ENCODE measurements around the gene PPL. TPM values are rescaled to one million over a fixed set of nuclear protein-coding genes. Genes with fewer than 3 reads are reported as not detected.

Gene PPL
- total and polyA plus RNA-seq, 4 donors: 19.9 to 89.0 (median 52.8) TPM

- 78% methylated on average over 12 of the region's 12 CpGs for WGBS, 2 donors
- Histone ChIP-seq H3K9me3 (ENCODE audit: control insufficient read depth in 4 of 4, insufficient read depth in 3 of 4, low read length in 3 of 4) (peaks cover 0 to 2% (median 0%) of the 10 kb centered on the region in 4 donors), H3K9ac (ENCODE audit: insufficient read depth in 1 of 2, low read length in 2 of 2) (no peak overlapping the region), H3K27me3 (ENCODE audit: control insufficient read depth in 3 of 3, insufficient read depth in 3 of 3, low read length in 2 of 3) (no peaks in the 10 kb centered on the region), H3K4me1 (ENCODE audit: control insufficient read depth in 5 of 5, insufficient read depth in 5 of 5, low read length in 5 of 5) (peaks cover 0 to 20% (median 5%) of the 10 kb centered on the region in 5 donors), H3K27ac (ENCODE audit: low read depth in 1 of 2, low read length in 1 of 2) (no peak overlapping the region), H3K36me3 (ENCODE audit: control insufficient read depth in 4 of 4, insufficient read depth in 4 of 4, low read length in 4 of 4) (peaks cover 0 to 50% (median 0%) of the 10 kb centered on the region in 4 donors), H3K4me3 (no peak overlapping the region)
- TF ChIP-seq, protein P1, sequence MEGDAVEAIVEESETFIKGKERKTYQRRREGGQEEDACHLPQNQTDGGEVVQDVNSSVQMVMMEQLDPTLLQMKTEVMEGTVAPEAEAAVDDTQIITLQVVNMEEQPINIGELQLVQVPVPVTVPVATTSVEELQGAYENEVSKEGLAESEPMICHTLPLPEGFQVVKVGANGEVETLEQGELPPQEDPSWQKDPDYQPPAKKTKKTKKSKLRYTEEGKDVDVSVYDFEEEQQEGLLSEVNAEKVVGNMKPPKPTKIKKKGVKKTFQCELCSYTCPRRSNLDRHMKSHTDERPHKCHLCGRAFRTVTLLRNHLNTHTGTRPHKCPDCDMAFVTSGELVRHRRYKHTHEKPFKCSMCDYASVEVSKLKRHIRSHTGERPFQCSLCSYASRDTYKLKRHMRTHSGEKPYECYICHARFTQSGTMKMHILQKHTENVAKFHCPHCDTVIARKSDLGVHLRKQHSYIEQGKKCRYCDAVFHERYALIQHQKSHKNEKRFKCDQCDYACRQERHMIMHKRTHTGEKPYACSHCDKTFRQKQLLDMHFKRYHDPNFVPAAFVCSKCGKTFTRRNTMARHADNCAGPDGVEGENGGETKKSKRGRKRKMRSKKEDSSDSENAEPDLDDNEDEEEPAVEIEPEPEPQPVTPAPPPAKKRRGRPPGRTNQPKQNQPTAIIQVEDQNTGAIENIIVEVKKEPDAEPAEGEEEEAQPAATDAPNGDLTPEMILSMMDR (IDR thresholded peaks at IDR 0.05; ENCODE audit: control extremely low read depth, extremely low read depth): no peak
- no peak for DNase-seq
- ATAC-seq (ENCODE audit: insufficient read depth, low FRiP score): no peak
Observed at GRCh38 chr16:4891886-4892216, 45.1 kb downstream of the PPL start.

DNA sequence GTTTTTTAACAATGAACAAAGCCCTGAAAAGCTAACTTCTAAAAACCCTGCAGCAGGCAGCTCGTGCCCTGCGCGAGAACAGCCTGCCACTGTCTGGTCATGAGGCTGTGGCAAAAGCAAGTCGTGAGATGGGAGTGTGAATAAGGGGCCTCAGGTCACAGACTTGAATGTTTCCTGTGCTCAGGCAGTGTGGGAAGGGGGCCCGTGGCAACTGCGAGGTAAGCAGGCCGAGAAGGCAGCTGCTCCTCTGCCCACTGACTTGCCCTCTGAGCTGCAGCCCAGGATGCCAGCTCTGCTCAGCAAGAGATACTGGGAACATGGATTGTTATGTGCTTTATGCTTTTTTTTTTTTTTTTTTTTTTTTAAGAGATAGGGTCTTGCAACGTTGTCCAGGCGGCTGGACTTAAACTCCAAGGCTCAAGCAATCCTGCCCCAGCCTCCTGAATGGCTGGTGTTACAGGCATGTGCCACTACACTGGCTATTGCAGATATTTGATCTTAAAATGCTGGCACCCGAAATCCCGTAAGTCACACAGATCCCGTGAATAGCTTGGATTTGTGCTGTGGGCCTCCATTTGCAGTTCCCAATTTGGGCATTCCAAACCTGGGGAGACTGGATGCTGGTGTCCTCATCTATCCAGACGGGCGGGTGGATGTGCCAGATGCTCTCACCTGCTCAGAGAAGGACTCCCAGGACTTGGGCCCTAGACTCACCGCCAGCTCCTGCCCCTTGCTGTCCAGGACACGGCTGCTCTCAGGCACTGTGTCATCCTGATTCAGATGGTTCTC, 45.7 kb downstream of the PPL start:
- Histone ChIP-seq H3K9me3 (ENCODE audit: control insufficient read depth in 4 of 4, insufficient read depth in 3 of 4, low read length in 3 of 4) (peaks cover 0 to 2% (median 0%) of the 10 kb centered on the region in 4 donors), H3K27me3 (ENCODE audit: control insufficient read depth in 3 of 3, insufficient read depth in 3 of 3, low read length in 2 of 3) (no peaks in the 10 kb centered on the region), H3K9ac (ENCODE audit: insufficient read depth in 1 of 2, low read length in 2 of 2) (no peak overlapping the region), H3K36me3 (ENCODE audit: control insufficient read depth in 4 of 4, insufficient read depth in 4 of 4, low read length in 4 of 4) (peaks cover 0 to 51% (median 0%) of the 10 kb centered on the region in 4 donors), H3K4me3 (no peak overlapping the region), H3K27ac (ENCODE audit: low read depth in 1 of 2, low read length in 1 of 2) (no peak overlapping the region), H3K4me1 (ENCODE audit: control insufficient read depth in 5 of 5, insufficient read depth in 5 of 5, low read length in 5 of 5) (peaks cover 0 to 20% (median 5%) of the 10 kb centered on the region in 5 donors)
- DNase-seq (no peak), ATAC-seq (ENCODE audit: insufficient read depth, low FRiP score) (no peak)
- TF ChIP-seq, protein P1 (IDR thresholded peaks at IDR 0.05; ENCODE audit: control extremely low read depth, extremely low read depth): no peak
- 87 to 90% methylated on average over 16 of the region's 16 CpGs for WGBS, 2 donors

- H3K9me3 ChIP-seq (ENCODE audit: control insufficient read depth in 4 of 4, insufficient read depth in 3 of 4, low read length in 3 of 4): peaks cover 0 to 2% (median 0%) of the 10 kb centered on the region in 4 donors
- no peak overlapping the region for H3K9ac ChIP-seq (ENCODE audit: insufficient read depth in 1 of 2, low read length in 2 of 2)
- H3K27ac ChIP-seq (ENCODE audit: low read depth in 1 of 2, low read length in 1 of 2): no peak overlapping the region
- ATAC-seq (ENCODE audit: insufficient read depth, low FRiP score) (no peak), DNase-seq (no peak)
- TF ChIP-seq, protein P1 (IDR thresholded peaks at IDR 0.05; ENCODE audit: control extremely low read depth, extremely low read depth): no peak
- WGBS, 2 donors: 95 to 96% methylated on average over 16 of the region's 16 CpGs
- H3K27me3 ChIP-seq (ENCODE audit: control insufficient read depth in 3 of 3, insufficient read depth in 3 of 3, low read length in 2 of 3): no peaks in the 10 kb centered on the region
- peaks cover 0 to 20% (median 5%) of the 10 kb centered on the region in 5 donors for H3K4me1 ChIP-seq (ENCODE audit: control insufficient read depth in 5 of 5, insufficient read depth in 5 of 5, low read length in 5 of 5)
- H3K4me3 ChIP-seq: no peak overlapping the region
- peaks cover 0 to 56% (median under 1%) of the 10 kb centered on the region in 4 donors for H3K36me3 ChIP-seq (ENCODE audit: control insufficient read depth in 4 of 4, insufficient read depth in 4 of 4, low read length in 4 of 4)
Observed at GRCh38 chr16:4890686-4891085, 46.3 kb downstream of the PPL start.
